22Rv1 (cell line): Measurements from ENCODE around the gene RGP1.
A peak's percentile ranks its signal among the peaks of the same experiment; 100 is the strongest.

Source experiments
- H3K27ac ChIP-seq: fragments of 450-650 bp; 2 replicates; pipeline ENCODE4 v1.5.1; 2017
- CTCF ChIP-seq: fragments of 450-650 bp; IDR thresholded peaks from 2 replicates; pipeline ENCODE4 v1.5.1; 2017; ENCODE audit warnings: mild to moderate bottlenecking
- ZFX ChIP-seq: fragments of 450-650 bp; IDR thresholded peaks from 2 replicates; pipeline ENCODE4 v1.6.1; 2017; ENCODE audit warnings: antibody characterized with exemption, borderline replicate concordance

RGP1 gene

GRCh38 chr9:35755071-35755470 lies 6.0 kb downstream of the RGP1 start:
- no peak overlapping the region for H3K27ac ChIP-seq
- no peak for TF ChIP-seq CTCF
- TF ChIP-seq ZFX, result no peak

GRCh38 chr9:35756275-35757225 lies 7.5 kb downstream of the RGP1 start:
- no peak overlapping the region for H3K27ac ChIP-seq

GRCh38 chr9:35757226-35757891 lies 8.3 kb downstream of the RGP1 start:
- no peak for TF ChIP-seq ZFX
- no peak for TF ChIP-seq CTCF
- H3K27ac ChIP-seq, result no peak overlapping the region

More at GRCh38 chr9:35756275-35757225, 7.5 kb downstream of the RGP1 start:
- TF ChIP-seq ZFX (no peak), CTCF (peak; percentile 22)

GRCh38 chr9:35757892-35758275 lies 8.8 kb downstream of the RGP1 start:
- H3K27ac ChIP-seq, result no peak overlapping the region
- TF ChIP-seq CTCF, result no peak
- no peak for TF ChIP-seq ZFX

- H3K27ac ChIP-seq, result no peak overlapping the region
- TF ChIP-seq ZFX (no peak), CTCF (no peak)
Measured at GRCh38 chr9:35758475-35759050, 9.5 kb downstream of the RGP1 start.

- no peak overlapping the region for H3K27ac ChIP-seq
- TF ChIP-seq CTCF (no peak), ZFX (no peak)
Measured at GRCh38 chr9:35759795-35760194, 10.7 kb downstream of the RGP1 start.
